Measurements from ENCODE around the gene HTATSF1. TPM values are rescaled to one million over a fixed set of nuclear protein-coding genes. Genes with fewer than 3 reads are reported as not detected.
A peak's percentile ranks its signal among the peaks of the same experiment; 100 is the strongest.

The HTATSF1 gene
- total and polyA plus RNA-seq, 12 donors: 36.7 to 77.8 (median 62.1) TPM

GRCh38 chrX:136457303-136457917 lies 40.0 kb upstream of the HTATSF1 start:
- ATAC-seq: peak in 1 of 8 donors; percentile 25
- TF ChIP-seq CTCF (IDR thresholded peaks at IDR 0.05): no peak

GRCh38 chrX:136464589-136464988 lies 32.8 kb upstream of the HTATSF1 start:
- WGBS, 2 donors: 72 to 79% methylated on average over 3 of the region's 3 CpGs
- no peak for TF ChIP-seq CTCF (IDR thresholded peaks at IDR 0.05)
- no peaks in the 10 kb centered on the region for H3K9me3 ChIP-seq
- no peaks in the 10 kb centered on the region for H3K4me1 ChIP-seq
- H3K27me3 ChIP-seq: peaks cover 0 to 3% (median 0%) of the 10 kb centered on the region in 7 donors
- no peak overlapping the region for H3K4me3 ChIP-seq
- ATAC-seq (no peak), DNase-seq (no peak)
- no peak overlapping the region for H3K27ac ChIP-seq
- no peaks in the 10 kb centered on the region for H3K36me3 ChIP-seq
- intact Hi-C loops (cut with DNase I): no loop called here

More at GRCh38 chrX:136457303-136457917, 40.0 kb upstream of the HTATSF1 start:
- Histone ChIP-seq H3K9me3 (no peaks in the 10 kb centered on the region), H3K36me3 (no peaks in the 10 kb centered on the region), H3K4me1 (no peaks in the 10 kb centered on the region), H3K27me3 (peaks cover 0 to 4% (median 0%) of the 10 kb centered on the region in 7 donors), H3K27ac (no peak overlapping the region), H3K4me3 (no peak overlapping the region)
- DNase-seq: no peak
- WGBS, 2 donors: 60 to 68% methylated on average over 5 of the region's 5 CpGs
- intact Hi-C loops (cut with DNase I): no loop called here

- Histone ChIP-seq H3K27me3 (peaks cover 0 to 3% (median 0%) of the 10 kb centered on the region in 7 donors), H3K36me3 (no peaks in the 10 kb centered on the region), H3K9me3 (no peaks in the 10 kb centered on the region), H3K27ac (no peak overlapping the region), H3K4me1 (no peaks in the 10 kb centered on the region), H3K4me3 (no peak overlapping the region)
- 74 to 79% methylated on average over 3 of the region's 3 CpGs for WGBS, 2 donors
- no peak for ATAC-seq
- DNase-seq: no peak
- TF ChIP-seq CTCF (IDR thresholded peaks at IDR 0.05): no peak
- intact Hi-C loops (cut with DNase I): no loop called here
Measured at GRCh38 chrX:136467303-136467702, 30.1 kb upstream of the HTATSF1 start.

- intact Hi-C loops (cut with DNase I): no loop called here
- H3K27ac ChIP-seq: no peak overlapping the region
Measured at GRCh38 chrX:136468391-136469103, 28.8 kb upstream of the HTATSF1 start.

More at GRCh38 chrX:136468391-136469103, 28.8 kb upstream of the HTATSF1 start:
- H3K27me3 ChIP-seq: peaks cover 0 to 3% (median 0%) of the 10 kb centered on the region in 7 donors
- H3K4me3 ChIP-seq: no peak overlapping the region
- ATAC-seq (no peak), DNase-seq (no peak)
- TF ChIP-seq CTCF (IDR thresholded peaks at IDR 0.05): no peak
- no peaks in the 10 kb centered on the region for H3K9me3 ChIP-seq
- WGBS, 2 donors: 92 to 95% methylated on average over 2 of the region's 2 CpGs
- no peaks in the 10 kb centered on the region for H3K36me3 ChIP-seq
- no peaks in the 10 kb centered on the region for H3K4me1 ChIP-seq

Data from heart right ventricle (tissue), 16 donors.